Measurements from ENCODE around the gene BEX5.
A peak's percentile ranks its signal among the peaks of the same experiment; 100 is the strongest.
"Not testable (repeated sequence)": the region's sequence is repeated elsewhere in the genome, so short reads cannot be mapped to it uniquely, and the experiment has no call there.

The BEX5 gene

DNA sequence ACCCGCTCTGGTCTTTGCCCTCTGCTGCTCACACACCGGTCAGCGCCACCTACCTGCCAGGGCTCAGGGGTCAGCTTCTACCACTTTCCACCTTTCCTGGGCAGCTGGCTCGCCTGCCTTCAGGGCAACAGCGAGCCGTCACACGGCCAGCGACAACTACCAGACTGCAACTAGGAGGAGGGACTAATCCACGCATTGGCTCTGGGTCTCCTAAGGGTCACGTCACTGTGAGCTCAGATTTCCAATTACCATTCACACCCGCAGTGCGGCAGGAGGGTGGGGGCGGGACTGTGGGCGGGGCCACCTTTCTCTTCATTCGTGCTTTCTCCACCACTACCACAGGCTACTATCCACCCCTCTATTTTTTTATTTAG, at the start of gene BEX5:
Gene BEX5 (minus strand): TSS at position 172 of the 374 bp plus-strand sequence. CDS start 1,712 bp downstream, outside the sequence.
- Histone ChIP-seq H3K36me3 (ENCODE audit: control insufficient read depth, insufficient read depth, low read length) (no peaks in the 10 kb centered on the region), H3K27me3 (ENCODE audit: control insufficient read depth, insufficient read depth, low read length) (no peaks in the 10 kb centered on the region), H3K4me3 (ENCODE audit: low read length) (peak within 1 kb of the TSS; percentile 60), H3K9ac (ENCODE audit: low read length) (peak within 1 kb of the TSS; percentile 59), H3K4me1 (ENCODE audit: control insufficient read depth, insufficient read depth, low read length) (no peaks in the 10 kb centered on the region), H3K9me3 (ENCODE audit: control insufficient read depth, low read length) (no peaks in the 10 kb centered on the region)

DNA sequence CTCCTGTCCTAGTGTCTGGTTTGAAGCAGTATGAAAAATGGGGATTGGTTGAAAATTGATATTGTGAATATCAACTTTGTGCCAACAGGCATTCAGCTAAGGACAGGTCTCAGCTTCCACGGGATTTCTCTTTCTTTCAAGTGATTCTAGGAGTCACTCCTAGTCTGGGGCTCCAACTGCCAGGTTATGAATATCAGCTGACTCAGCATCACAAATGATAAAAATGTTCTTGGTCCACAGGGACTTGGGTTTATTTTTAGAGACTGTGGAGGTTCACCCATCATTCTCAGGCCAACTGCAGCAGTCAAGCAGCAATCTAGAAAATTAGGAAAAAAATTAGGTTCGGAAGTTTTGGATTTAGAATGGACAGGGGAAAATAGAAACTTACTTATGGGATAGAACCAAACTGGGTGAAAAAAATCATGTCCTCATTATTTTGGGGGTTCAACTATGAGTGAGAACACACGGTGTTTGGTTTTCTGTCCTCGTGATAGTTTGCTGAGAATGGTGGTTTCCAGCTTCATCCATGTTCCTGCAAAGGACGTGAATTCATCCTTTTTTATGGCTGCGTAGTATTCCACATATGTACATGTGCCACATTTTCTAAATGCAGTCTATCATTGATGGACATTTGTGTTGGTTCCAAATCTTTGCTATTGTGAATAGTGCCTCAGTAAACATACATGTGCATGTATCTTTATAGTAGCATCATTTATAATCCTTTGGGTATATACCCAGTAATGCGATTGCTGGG, 30.4 kb upstream of the BEX5 start:
- Histone ChIP-seq H3K27me3 (ENCODE audit: control insufficient read depth, insufficient read depth, low read length) (no peaks in the 10 kb centered on the region), H3K4me3 (ENCODE audit: low read length) (no peak overlapping the region), H3K4me1 (ENCODE audit: control insufficient read depth, insufficient read depth, low read length) (no peaks in the 10 kb centered on the region), H3K9ac (ENCODE audit: low read length) (no peak overlapping the region), H3K9me3 (ENCODE audit: control insufficient read depth, low read length) (no peaks in the 10 kb centered on the region), H3K36me3 (ENCODE audit: control insufficient read depth, insufficient read depth, low read length) (no peaks in the 10 kb centered on the region)

DNA sequence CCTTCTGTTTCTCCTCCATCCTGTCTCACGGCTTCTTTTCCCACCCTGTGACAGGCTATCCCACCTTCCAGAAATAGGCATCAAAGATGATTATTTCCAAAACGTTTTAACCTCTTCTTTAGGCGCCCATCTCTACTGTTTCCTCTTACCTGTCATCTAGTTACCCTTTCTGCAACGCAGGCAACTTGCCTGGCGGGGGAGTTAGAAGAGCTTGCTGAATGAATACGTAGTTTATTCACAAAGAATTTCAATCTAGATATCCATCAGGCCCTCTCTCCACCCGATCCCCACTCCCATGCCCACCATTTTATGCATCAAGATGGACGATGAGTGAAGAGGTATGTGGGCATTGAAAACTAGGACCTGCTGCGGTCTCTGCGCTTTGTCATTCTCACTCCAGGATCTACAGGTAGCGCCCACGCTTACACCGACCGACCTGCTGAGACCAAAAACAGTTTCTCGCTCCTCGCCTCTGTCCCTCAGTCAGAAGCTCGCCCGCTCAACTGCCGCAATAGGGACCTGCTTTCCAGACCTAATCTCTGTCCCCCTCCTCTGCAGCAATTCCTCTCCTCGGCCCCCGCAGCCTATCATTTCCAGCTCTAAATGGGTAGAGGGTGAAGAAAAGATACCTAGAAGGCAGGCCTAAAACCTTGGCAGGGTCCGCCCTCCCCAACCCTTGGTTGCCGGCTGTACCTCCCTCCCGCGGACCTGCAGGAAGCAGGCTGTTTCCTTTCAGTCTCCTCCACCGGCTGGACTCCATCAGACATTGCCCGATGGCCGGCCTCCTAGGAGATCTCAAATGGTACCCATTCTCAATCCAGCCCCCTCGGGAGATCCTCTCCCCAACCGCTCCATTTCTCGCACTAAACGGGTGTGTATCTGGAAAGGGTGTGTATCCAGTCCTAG, 624 bp downstream of the BEX5 start:
- Histone ChIP-seq H3K27me3 (ENCODE audit: control insufficient read depth, insufficient read depth, low read length) (no peaks in the 10 kb centered on the region), H3K36me3 (ENCODE audit: control insufficient read depth, insufficient read depth, low read length) (no peaks in the 10 kb centered on the region), H3K4me1 (ENCODE audit: control insufficient read depth, insufficient read depth, low read length) (no peaks in the 10 kb centered on the region), H3K4me3 (ENCODE audit: low read length) (peak overlapping the region; percentile 60), H3K9ac (ENCODE audit: low read length) (peak overlapping the region; percentile 59), H3K9me3 (ENCODE audit: control insufficient read depth, low read length) (no peaks in the 10 kb centered on the region)

DNA sequence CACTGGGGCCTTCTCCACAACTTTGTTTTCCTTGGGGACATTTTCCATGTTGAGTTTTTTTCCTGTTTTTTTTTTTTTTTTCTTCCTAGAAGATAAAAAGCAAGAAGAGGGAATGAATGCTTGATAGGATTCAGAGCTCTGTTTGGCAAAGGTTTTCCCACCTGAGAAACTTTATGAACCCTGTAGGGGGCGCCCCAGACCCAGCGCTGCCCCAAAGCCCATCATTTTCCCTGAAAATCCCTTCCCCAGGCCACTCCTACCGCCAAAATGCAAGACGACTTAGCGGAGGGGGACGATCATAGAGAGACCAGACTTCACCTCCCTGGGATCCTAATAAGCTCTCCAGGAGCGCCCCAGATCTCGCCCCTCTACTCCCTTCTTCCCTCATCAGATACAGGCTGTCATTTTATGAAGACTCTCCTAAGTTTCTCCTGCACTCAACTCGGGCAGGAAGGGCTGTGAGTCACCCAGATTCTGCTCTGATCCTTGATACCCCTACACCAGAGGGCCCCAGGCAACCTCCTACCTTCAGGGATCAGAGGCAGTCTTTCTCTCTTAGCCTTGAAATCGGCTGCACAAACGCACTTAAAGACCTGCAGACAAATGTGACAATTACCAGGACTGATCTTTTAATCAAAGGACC, 1.4 kb downstream of the BEX5 start:
- Histone ChIP-seq H3K9me3 (ENCODE audit: control insufficient read depth, low read length) (no peaks in the 10 kb centered on the region), H3K9ac (ENCODE audit: low read length) (no peak overlapping the region), H3K4me1 (ENCODE audit: control insufficient read depth, insufficient read depth, low read length) (no peaks in the 10 kb centered on the region), H3K4me3 (ENCODE audit: low read length) (no peak overlapping the region), H3K27me3 (ENCODE audit: control insufficient read depth, insufficient read depth, low read length) (no peaks in the 10 kb centered on the region), H3K36me3 (ENCODE audit: control insufficient read depth, insufficient read depth, low read length) (no peaks in the 10 kb centered on the region)

DNA sequence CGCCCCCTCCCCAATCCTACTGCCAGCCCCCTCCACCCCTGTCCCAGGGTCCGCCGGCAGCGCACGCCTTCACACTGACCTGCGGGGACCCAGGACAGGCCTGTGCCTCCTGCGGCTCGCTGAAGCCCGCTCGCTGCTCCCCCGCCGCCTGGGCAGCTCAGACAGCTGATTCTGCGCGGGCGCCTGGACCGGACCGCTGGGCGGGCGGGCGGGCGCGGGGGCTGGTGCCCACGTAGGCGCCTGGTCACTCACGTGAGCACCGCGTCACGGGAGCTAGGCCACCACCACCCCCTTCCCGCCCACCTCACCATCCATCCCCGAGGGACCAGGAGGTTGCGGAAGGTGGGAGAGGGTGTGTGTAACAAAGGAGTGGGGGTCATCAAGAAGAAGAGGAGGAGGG, 13.5 kb downstream of the BEX5 start, which contains the start of gene TCEAL6:
Gene TCEAL6 (minus strand): TSS at position 208 of the 400 bp plus-strand sequence.
- not testable (repeated sequence) for H3K4me3 ChIP-seq (ENCODE audit: low read length); H3K9ac ChIP-seq (ENCODE audit: low read length); H3K36me3 ChIP-seq (ENCODE audit: control insufficient read depth, insufficient read depth, low read length); H3K9me3 ChIP-seq (ENCODE audit: control insufficient read depth, low read length); H3K27me3 ChIP-seq (ENCODE audit: control insufficient read depth, insufficient read depth, low read length); H3K4me1 ChIP-seq (ENCODE audit: control insufficient read depth, insufficient read depth, low read length)

DNA sequence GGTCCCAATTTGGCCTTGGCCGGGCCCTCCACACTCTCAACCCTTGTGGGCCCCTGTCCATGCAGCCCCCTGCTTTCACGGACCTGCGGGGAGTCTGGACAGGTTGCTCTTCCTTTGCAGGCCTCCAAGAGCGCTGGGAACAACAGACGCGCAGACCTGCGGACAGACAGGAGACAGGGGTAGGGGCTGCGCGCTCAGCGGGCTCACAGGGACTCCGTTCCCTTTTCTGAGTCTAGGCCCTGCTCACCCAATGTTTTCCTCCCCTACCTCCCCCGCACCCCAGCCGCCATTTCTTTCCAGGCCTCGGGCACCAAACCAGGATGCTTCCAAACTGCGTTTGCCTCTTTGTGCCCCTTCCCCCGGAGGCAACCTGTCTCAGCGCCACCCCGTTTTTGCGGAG, 14.1 kb downstream of the BEX5 start:
- H3K9ac ChIP-seq (ENCODE audit: low read length); H3K4me1 ChIP-seq (ENCODE audit: control insufficient read depth, insufficient read depth, low read length); H3K36me3 ChIP-seq (ENCODE audit: control insufficient read depth, insufficient read depth, low read length); H3K9me3 ChIP-seq (ENCODE audit: control insufficient read depth, low read length); H3K4me3 ChIP-seq (ENCODE audit: low read length); H3K27me3 ChIP-seq (ENCODE audit: control insufficient read depth, insufficient read depth, low read length): not testable (repeated sequence)

DNA sequence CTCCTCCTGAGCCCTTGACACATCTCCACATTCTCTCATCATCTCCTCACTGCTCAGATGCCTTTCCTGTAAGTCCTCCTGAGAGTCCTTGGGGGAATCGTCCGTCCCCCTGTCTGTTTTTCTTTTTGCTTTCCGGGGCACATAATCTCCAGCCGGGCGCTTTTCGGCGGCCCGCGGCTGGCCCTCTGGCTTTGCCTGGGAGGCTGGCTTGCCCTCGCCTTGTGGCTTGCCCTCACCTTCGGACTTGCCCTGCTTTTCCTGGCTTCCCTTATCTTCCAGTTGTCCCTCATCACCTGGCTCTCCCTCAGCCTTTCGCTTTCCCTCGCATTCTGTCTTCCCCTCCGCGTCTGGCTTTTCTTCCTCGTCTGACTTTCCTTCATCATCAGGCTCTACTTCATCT, 14.9 kb downstream of the BEX5 start:
- H3K4me1 ChIP-seq (ENCODE audit: control insufficient read depth, insufficient read depth, low read length); H3K9ac ChIP-seq (ENCODE audit: low read length); H3K4me3 ChIP-seq (ENCODE audit: low read length); H3K9me3 ChIP-seq (ENCODE audit: control insufficient read depth, low read length); H3K36me3 ChIP-seq (ENCODE audit: control insufficient read depth, insufficient read depth, low read length); H3K27me3 ChIP-seq (ENCODE audit: control insufficient read depth, insufficient read depth, low read length): not testable (repeated sequence)

DNA sequence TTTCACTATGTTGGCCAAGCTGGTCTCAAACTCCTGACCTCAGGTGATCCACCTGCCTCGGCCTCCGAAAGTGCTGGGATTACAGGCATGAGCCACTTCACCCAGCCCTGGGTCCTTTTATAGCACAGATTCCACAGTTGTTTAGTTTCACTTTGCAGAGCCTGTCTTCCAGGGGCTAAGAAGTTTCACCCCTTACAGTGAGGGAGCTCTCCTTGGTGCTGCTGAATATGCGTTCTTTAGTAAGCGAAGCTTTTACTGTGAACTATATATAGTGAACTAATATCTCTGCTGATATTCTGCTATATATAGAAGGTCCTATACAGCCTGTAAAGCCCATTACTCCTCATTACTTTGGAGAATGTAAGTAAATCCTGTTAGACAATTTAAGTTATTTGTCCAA, 17.7 kb downstream of the BEX5 start:
- no peak overlapping the region for H3K4me3 ChIP-seq (ENCODE audit: low read length)
- H3K27me3 ChIP-seq (ENCODE audit: control insufficient read depth, insufficient read depth, low read length), result no peaks in the 10 kb centered on the region
- no peak overlapping the region for H3K9ac ChIP-seq (ENCODE audit: low read length)
- no peaks in the 10 kb centered on the region for H3K4me1 ChIP-seq (ENCODE audit: control insufficient read depth, insufficient read depth, low read length)
- no peaks in the 10 kb centered on the region for H3K9me3 ChIP-seq (ENCODE audit: control insufficient read depth, low read length)
- no peaks in the 10 kb centered on the region for H3K36me3 ChIP-seq (ENCODE audit: control insufficient read depth, insufficient read depth, low read length)

DNA sequence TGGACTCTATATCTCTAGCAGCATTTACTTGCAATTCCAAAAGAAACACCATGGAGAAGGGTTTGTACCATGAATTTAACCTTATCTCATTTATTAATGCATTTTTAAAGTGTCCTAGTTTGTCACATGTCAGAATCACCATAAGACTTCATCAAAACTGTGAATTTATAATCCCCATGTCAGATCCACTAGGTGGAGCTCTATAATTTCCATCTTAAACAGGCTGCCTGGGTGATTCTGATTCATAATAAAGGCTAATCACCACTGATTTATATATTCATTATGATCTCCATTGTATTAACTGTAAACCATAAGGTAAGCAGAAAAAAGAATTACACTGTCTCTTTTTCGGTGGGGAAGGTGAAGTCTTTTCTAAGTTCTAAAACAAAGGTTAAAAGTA, 26.3 kb downstream of the BEX5 start:
- Histone ChIP-seq H3K27me3 (ENCODE audit: control insufficient read depth, insufficient read depth, low read length) (no peaks in the 10 kb centered on the region), H3K4me1 (ENCODE audit: control insufficient read depth, insufficient read depth, low read length) (no peaks in the 10 kb centered on the region), H3K4me3 (ENCODE audit: low read length) (no peak overlapping the region), H3K9ac (ENCODE audit: low read length) (no peak overlapping the region), H3K9me3 (ENCODE audit: control insufficient read depth, low read length) (no peaks in the 10 kb centered on the region), H3K36me3 (ENCODE audit: control insufficient read depth, insufficient read depth, low read length) (no peaks in the 10 kb centered on the region)

DNA sequence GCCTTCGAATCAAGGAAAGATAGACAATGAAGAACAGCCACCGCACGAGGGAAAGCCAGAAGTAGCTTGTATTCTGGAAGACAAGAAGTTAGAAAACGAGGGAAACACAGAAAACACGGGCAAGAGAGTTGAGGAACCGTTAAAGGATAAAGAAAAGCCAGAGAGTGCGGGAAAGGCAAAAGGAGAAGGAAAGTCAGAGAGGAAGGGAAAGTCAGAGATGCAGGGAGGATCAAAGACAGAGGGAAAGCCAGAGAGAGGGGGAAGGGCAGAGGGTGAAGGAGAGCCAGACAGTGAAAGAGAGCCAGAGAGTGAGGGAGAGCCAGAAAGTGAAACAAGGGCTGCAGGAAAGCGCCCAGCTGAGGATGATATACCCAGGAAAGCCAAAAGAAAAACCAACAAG, 28.9 kb downstream of the BEX5 start:
- H3K9me3 ChIP-seq (ENCODE audit: control insufficient read depth, low read length), result no peaks in the 10 kb centered on the region
- no peaks in the 10 kb centered on the region for H3K4me1 ChIP-seq (ENCODE audit: control insufficient read depth, insufficient read depth, low read length)
- no peak overlapping the region for H3K4me3 ChIP-seq (ENCODE audit: low read length)
- H3K36me3 ChIP-seq (ENCODE audit: control insufficient read depth, insufficient read depth, low read length), result no peaks in the 10 kb centered on the region
- no peak overlapping the region for H3K9ac ChIP-seq (ENCODE audit: low read length)
- H3K27me3 ChIP-seq (ENCODE audit: control insufficient read depth, insufficient read depth, low read length), result no peaks in the 10 kb centered on the region

DNA sequence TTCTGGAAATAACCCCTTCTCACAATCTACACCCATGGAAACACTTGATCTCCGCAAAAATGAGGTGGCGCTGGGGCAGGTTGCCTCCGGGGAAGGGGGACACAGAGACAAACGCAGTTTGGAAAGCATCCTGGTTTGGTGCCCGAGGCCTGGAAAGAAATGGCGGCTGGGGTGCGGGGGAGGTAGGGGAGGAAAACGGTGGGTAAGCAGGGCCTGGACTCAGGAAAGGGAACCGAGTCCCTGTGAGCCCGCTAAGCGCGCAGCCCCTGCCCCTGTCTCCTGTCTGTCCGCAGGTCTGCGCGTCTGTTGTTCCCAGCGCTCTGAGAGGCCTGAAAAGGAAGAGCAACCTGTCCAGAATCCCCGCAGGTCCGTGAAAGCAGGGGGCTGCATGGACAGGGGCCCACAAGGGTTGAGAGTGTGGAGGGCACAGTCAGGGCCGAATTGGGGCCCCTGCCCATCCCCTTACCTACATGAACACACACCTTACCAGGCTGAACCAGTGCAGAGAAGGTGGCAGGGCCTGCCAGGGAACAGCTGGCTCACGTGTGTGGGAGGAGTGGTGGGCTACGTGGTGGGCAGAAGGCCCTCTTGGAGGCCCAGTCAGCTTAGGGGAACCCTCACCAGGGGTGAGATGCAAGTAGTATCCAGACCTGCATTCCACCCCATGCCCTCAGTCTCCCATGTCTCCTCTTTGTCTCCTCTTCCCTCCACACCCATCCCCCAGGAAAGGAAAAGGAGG, 29.5 kb downstream of the BEX5 start:
- not testable (repeated sequence) for H3K4me1 ChIP-seq (ENCODE audit: control insufficient read depth, insufficient read depth, low read length); H3K36me3 ChIP-seq (ENCODE audit: control insufficient read depth, insufficient read depth, low read length); H3K9ac ChIP-seq (ENCODE audit: low read length); H3K27me3 ChIP-seq (ENCODE audit: control insufficient read depth, insufficient read depth, low read length); H3K4me3 ChIP-seq (ENCODE audit: low read length); H3K9me3 ChIP-seq (ENCODE audit: control insufficient read depth, low read length)
